ENCODE results near the gene HAND1.
"Not testable (repeated sequence)": the region's sequence is repeated elsewhere in the genome, so short reads cannot be mapped to it uniquely, and the experiment has no call there.

HAND1 gene

GRCh38 chr5:154478224-154478565, at the start of gene HAND1:
Gene HAND1, minus strand, starts transcription at chr5:154478227. Its CDS starts 219 bp downstream, at chr5:154478008.
- no peak for DNase-seq

GRCh38 chr5:154526231-154527226, 48.5 kb upstream of the HAND1 start:
- no peak for DNase-seq

DNA sequence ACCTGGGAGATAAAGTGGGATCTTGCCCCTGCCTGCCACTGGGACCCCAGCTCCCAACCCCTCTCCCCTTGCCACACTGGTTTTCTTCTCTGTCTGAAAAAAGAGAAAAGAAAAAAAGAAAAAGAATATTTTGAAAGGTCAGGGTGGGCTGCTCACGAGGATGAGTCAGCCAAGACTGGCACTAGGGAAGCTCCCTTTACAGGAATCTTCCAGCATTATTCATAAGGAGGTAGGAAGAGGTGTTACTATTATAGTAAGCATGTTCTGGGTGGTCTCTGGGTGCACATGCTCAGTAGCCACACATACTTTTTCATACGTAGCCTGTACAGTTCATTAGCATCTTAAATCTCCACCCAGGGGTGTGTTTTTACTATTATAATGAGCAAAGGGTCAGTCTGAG, 46.8 kb upstream of the HAND1 start:
- DNase-seq, result no peak

- DNase-seq, result no peak
These were observed 46.2 kb upstream of the HAND1 start for GRCh38 chr5:154524181-154524580.

DNA sequence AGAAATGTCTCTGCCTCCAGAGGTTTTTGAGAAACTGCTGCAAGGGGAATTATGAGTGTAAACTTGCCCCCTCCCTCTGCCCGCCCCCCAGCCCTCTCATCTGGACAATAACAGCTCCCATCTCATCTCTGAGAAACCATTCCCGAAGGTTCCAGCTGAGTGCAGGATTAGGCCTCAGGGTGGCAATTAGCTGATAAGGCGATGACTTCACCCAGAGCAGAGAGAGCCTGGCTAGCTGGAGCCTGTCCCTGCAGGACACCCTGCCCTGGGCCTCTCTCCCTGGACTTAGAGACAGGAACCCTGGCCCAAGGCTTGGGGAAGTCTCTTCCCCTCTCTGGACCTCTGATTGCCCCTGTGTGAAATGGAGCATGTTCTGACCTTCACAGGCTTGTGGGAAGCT, 45.7 kb upstream of the HAND1 start:
- no peak for DNase-seq

- no peak for DNase-seq
These were observed 45.1 kb upstream of the HAND1 start for GRCh38 chr5:154523104-154523503.

- no peak for DNase-seq
These were observed 44.3 kb upstream of the HAND1 start for GRCh38 chr5:154522284-154522683.

- DNase-seq, result no peak
These were observed 43.7 kb upstream of the HAND1 start for GRCh38 chr5:154521756-154522155.

DNA sequence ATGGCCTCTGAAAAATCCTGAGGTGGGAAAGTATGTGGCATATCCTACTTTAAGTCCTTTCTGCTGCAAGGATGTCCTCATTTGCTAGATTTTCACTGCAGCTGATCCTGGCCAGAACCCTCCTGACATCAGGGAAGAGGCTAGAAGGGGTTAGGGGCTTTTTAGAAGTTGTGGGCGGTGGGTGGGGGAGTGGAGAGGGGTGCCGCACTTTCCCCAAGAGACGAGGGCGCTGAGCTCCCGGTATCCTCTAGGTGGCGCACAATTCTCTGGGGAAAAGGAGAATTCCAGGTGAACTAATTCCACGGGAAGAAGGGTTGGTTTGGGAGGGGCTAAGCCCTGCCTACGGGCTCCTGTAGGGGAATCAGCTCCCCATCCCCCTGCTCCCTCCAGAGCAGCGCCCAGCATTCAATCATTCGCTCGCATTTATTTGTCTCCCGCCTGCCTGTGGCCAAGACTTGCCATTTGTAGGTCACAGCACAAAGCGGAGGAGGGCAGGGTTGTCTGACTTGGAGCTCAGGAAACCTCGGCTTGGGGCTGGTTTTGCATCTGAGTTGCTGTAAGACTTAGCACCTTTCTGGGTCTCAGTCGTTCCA, 42.9 kb upstream of the HAND1 start:
- DNase-seq, result no peak

DNA sequence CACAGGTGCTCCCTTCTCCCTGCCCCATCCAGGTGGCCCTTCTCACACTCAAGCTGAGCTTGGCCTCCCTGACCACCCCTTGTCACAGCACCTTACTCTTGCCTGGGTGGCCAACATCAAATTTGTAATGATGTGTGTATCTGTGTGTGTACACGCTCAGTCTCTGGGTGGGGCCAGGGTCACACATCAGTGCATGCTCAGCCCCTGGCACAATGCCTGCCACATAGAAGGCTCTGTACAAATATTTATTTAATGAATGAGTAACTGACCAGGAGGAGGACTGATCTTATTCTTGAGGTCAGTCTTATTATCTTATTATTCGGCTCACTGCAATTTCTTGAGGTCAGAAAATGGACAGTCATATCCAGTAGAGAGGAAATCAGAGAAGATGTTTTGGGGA, 41.3 kb upstream of the HAND1 start:
- no peak for DNase-seq

DNA sequence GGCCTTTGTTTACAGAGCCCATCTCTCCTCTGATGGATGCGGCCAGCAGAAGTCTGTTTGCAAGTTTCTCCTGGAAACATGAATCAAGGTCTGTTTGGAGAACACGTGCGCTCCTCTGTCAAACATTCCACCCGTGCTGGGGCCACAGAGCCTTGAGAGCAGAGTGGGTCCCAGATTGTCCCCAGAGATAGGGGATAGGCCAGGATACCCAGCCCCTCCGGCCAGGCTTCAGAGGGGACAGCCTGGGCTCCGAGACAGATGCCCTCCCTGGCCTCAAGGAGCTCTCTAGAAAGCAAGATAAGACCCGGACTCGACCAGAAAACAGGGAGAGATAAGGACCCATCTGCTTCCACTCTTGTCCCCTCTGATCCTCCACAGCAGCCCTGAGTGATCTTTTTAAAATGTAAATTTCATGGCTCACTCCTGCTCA, 40.4 kb upstream of the HAND1 start:
- no peak for DNase-seq

DNA sequence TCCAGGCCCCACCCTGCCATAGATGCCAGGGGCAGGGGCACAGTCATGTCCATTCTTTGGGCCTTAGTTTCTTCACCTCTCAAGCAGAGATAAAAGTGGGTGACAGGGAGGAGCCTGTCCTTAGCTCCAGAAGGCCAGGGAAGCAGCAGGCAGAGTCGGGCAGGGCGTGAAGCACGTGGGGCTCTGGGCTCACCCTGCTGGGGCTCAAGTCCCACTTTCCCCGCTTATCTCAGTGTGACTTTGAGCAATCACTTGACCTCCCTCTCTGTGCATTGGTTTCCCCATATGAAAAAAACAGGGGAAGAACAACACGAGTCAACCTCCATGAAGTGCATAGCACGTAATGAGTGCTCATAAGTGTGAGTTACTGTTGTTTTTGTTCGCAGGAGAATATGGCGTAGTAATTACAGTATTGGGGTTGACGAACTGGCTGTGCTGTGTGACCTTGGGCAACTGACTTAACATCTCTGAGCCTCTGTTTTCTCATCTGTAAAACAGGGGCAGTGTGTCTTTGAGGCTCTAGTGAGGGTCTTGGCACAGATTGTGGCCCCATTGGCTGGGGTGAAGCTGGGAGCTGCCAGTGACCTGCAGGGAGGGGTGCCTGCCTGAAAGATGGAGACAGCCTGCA, 39.9 kb upstream of the HAND1 start:
- DNase-seq, result no peak

- DNase-seq, result no peak
These were observed 39.2 kb upstream of the HAND1 start for GRCh38 chr5:154517181-154517580.

DNA sequence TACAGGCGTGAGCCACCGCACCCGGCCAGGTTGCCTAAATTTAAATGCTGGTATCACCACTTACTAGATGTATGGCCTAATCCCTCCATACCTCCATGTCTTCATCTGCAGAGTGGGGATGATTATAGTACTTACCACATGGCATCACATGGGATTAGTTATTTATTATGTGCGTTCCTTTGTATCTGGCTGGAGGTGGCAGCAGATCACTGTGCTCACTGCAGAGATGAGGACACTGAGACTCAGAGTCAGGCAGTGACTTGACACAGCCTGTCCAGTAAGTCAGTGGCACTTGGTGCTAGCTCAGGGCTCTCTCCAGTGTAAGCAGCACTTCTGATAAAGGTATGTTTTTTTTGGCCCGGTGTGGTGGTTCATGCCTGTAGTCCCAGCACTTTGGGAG, 38.4 kb upstream of the HAND1 start:
- DNase-seq, result no peak

GRCh38 chr5:154515488-154515887, 37.5 kb upstream of the HAND1 start:
- not testable (repeated sequence) for DNase-seq

DNA sequence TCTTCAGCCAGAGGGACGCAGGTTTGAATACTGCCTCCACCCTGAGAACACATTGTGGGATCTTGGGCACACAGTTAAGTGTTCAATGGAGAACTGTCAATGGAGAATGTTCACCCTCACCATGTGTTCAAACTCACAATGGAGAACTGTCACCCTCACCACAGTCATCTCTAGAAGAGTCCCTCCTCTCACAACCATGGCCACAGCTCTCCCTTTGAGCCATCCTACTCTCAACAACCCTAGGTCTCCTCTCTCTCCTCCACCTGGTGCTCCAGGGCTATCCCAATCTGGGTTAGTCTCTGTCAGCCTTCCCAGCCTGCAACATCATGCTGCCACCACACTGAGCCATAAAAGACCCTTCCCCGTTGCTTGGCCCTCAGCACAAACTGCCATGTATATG, 36.3 kb upstream of the HAND1 start:
- DNase-seq, result no peak

DNA sequence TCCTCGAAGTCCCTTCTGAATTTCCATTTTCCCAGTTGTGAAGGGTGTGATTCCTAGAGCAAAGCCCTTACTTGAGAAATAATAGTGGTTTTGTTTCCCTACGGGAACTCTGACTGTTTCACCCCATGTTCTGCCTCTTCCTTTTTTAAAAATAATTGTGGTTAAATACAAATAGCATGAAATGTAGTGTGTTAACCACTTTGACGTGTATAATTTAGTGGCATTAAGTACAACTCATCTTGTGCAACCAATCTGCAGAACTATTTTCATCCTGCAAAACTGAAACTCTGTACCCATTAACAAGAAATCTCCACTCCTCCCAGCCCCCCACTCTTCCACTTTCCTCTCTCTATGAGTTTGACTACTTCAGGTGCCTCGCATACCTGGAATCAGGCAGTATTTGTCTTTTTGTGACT, 35.6 kb upstream of the HAND1 start:
- no peak for DNase-seq

DNA sequence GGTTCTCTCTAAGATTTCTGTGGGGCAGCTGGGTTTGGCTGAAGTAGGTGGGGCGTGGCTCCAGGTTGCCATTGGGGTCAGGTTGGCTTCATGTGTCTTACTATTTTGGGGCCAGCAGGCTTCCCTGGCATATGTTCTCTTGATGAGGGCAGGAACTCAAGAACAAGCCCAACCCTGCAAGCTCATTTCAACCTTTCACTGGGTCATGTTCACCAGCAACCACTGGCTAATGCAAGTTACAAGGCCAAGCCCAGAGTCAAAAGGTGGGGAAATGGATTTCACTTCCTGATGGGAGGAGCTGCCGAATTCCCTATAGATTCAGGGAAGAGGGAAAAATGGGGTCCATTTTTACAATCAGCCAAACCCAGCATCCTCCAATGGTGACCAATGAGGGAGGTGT, 34.0 kb upstream of the HAND1 start:
- no peak for DNase-seq

DNA sequence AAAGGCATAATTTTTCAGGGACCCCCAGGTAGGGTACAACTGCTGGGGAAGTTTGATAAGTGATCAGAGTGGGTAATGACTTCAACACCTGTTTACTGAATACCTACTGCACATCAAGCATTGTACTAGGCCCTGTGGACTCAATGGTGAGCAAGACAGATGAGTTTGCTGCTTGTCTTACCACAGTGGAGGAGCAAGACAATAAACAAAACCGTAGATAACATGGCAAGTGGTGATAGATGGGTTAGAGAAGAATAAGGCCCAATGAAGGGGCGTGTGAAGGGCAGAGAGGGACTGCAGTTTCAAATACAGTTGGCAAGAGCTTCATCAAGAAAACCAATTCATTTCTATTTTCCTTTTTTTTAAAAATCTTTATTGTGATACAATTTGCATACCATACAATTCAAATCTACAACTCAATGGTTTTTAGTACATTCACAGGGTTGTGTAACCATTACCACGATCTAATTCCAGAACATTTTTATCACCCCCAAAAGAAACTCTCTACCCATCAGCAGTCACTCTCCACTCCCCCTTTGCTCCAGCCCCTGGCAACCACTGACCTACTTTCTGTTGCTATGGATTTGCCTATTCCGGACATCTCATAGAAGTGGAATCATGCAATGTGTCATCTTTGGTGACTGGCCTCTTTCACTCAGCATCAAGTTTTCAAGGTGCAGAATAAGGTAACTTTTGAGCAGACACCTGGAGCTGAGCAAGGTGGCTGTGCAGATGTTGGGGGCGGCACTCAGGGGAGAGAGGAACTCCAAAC, 31.9 kb upstream of the HAND1 start:
- no peak for DNase-seq

GRCh38 chr5:154508114-154508513, 30.1 kb upstream of the HAND1 start:
- no peak for DNase-seq

GRCh38 chr5:154506716-154507080, 28.7 kb upstream of the HAND1 start:
- DNase-seq, result no peak

DNA sequence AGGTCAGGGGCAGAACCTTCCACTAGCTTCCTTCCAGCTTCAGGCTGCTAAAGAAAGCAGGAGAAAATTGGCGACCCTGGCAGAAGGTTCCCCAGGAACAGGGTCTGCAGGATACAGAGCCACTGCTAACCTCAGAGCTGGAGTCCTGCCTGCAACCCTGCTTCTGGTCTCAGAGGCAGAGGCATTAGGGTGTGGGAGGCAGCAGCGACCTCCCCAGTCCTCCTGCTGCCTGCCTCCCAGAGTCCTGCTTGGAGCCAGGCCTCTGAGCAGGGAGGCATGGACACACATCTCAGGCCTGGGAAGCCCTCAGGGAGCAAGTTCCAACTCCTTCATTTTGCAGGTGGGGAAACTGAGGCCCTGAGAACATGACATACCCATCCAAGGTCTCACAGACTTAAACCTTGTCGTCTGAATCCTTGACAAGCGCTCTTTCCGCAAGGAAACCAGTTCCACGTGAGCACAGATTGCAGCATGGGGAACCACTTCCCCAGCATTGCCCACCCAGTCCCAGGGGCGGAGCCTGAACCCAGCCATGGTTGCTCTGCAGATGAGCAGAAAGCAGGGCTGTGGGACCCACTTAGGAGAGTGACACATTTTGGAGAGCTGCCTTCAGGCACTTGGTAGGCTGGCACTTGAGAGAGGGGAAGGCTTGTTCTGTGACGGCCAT, 28.2 kb upstream of the HAND1 start:
- DNase-seq, result no peak

DNA sequence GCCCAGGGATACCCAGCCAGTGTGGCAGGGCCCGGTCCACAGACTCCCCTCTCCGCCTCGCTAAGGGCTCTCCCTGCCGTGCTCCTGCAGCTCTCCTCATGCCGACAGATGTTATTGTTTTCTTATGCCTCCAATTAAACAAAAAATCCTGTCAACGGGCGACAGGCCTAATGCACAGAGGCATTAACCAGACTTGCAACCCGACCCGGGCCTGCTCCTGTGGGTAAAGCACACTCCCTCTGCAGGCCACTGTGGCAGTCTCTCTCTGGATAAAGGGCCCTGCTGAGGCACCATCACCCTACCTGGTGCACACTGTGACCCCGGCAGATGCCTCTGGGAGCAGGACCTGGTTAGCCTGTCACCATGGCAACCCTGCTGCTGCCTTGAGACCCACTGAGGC, 27.5 kb upstream of the HAND1 start:
- no peak for DNase-seq

Data from stimulated activated naive CD4-positive, alpha-beta T cell treated with Interleukin-2 at 50 U/mL for 16 hours (primary cell).